GM19023 (cell line): ENCODE results near the gene CFAP300.

Experiments
- ATAC-seq: cut with Tn5 transposase; IDR thresholded peaks from one replicate; pipeline ENCODE4 v1.9.1; 2021; ENCODE audit warnings: mild to moderate bottlenecking, moderate library complexity; ENCODE audit not compliant: unreplicated experiment

CFAP300 gene

DNA sequence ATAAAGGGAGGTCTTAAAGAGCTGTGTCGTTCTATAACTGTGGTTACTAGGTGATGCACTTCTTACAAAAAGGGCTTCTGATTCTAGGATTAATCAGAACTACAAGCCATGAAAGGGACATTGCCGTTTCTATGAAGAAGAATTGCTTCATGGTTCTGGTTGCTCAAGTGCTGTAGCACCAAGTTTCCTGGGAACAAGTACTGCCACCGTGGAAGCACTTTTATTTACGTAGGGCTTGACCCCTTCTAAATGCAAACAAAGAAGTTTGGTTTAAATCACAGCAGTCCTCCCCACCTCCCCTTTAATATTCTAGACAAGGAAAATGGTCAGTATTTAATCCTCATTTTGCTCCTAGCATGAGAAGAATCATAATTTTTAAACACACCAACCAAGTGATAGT lies 72.8 kb downstream of the CFAP300 start:
- ATAC-seq: no peak

DNA sequence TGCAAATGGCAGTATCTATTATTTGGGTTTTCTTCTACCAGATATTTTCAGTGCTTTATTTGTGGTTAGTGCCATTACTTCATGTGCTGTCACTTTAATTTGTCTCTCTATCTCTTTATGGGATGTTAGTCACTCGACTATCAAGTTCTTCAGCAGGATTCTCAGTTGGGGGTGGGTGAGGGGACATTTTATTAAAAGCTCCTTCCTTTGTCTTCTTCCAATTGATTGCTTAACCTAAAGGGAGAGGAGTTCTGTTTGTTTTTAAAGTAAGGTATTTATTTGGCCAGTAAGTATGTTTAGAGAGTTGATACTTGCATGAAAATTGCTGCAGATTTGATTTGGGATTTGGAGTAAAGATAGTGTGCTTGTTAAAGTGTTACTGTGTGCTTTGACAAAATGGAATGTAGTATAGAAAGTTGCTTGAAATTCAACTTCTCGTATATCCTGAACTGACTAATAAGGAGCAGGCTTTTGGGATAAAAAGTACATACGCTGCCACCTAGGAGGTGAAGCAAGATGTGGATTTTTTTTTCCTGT lies 73.3 kb downstream of the CFAP300 start:
- ATAC-seq: no peak

DNA sequence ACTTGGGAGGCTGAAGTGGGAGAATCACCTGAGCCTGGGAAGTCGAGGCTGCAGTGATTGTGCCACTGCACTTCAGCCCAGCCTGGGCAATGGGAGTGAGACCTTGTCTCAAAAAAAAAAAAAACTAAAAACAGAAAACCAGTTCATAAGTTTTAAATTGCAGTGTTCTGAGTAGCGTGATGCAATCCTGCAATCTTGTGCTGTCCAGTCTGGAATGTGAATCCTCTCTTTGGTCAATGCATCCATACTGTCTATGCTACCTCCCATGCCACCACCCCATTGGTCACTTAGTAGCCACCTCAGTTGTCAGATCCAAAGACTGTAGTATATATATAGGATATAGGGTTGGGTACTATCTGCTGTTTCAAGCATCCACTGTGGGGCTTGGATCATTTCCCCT lies 74.1 kb downstream of the CFAP300 start:
- ATAC-seq: no peak
